Gastrocnemius medialis (tissue), 4 donors: ENCODE results near the gene SLC10A4. TPM values are rescaled to one million over a fixed set of nuclear protein-coding genes. Genes with fewer than 3 reads are reported as not detected.

Experiments
- ATAC-seq, 2 donors: fragments of 150-250 bp; one replicate each; pipeline ENCODE4 v1.9.1; 2016
- DNase-seq, 2 donors: peaks; one replicate each; pipeline ENCODE4 v3.0.0-alpha.2; 2019
- H3K27ac ChIP-seq, 4 donors: fragments of 200-600 bp; sonication (generic); 1 replicate in 1 of 4; 2 replicates in 3 of 4; pipeline ENCODE4 v1.5.1; 2016 to 2018; ENCODE audit warnings: mild to moderate bottlenecking in 2 of 4, moderate library complexity in 1 of 4
- H3K27me3 ChIP-seq, 3 donors: fragments of 200-600 bp; sonication (generic) in 2 of 3; 1 replicate in 1 of 3; 2 replicates in 2 of 3; pipeline versions ENCODE4 v1.5.1 to v1.6.0; 2016 to 2019; ENCODE audit warnings: mild to moderate bottlenecking in 1 of 3, moderate library complexity in 1 of 3
- H3K36me3 ChIP-seq, 2 donors: fragments of 200-600 bp; sonication (generic) in 1 of 2; one replicate each; pipeline ENCODE4 v1.5.1; 2017 to 2018
- H3K4me1 ChIP-seq, 2 donors: fragments of 200-600 bp; sonication (generic) in 1 of 2; one replicate each; pipeline ENCODE4 v1.5.1; 2016 to 2017; ENCODE audit warnings: mild to moderate bottlenecking in 2 of 2
- H3K4me3 ChIP-seq, 4 donors: fragments of 200-600 bp; sonication (generic) in 3 of 4; 1 replicate in 1 of 4; 2 replicates in 3 of 4; pipeline ENCODE4 v1.5.1; 2016 to 2019; ENCODE audit warnings: mild to moderate bottlenecking in 2 of 4
- H3K9me3 ChIP-seq, 3 donors: fragments of 200-600 bp; sonication (generic) in 2 of 3; 1 replicate in 1 of 3; 2 replicates in 2 of 3; pipeline ENCODE4 v1.5.1; 2016 to 2019
- POLR2A ChIP-seq, 2 donors: fragments of 450-650 bp; IDR thresholded peaks; one replicate each; pipeline ENCODE4 v1.6.1; 2017; ENCODE audit warnings: antibody characterized with exemption in 2 of 2, mild to moderate bottlenecking in 2 of 2, moderate library complexity in 2 of 2
- in situ Hi-C, 4 donors: fragments of 200-750 bp; cut with MboI; loops; one replicate each; pipeline versions ENCODE4 v1.15.0 to v1.8.0; 2017; ENCODE audit warnings: low sequenced_read_pairs in 4 of 4
- intact Hi-C: fragments of 100-400 bp; cut with DNase I; formaldehyde crosslinking; loops from one replicate; pipeline ENCODE4 v1.15.1; 2023; ENCODE audit warnings: low total_unique reads
- total RNA-seq, 4 donors: library from RNA; depleted of rRNA; stranded (reverse); fragments of >200 nt; gene quantifications; one replicate each; pipeline versions ENCODE4 v1.1.0 to v1.2.3, GENCODE V29; 2016
- TF ChIP-seq, protein P1 (sequence below), 5 experiments: fragments of 450-650 bp in 3 of 5; fragments of 200-600 bp in 2 of 5; sonication (generic) in 2 of 5; IDR thresholded peaks in 4 of 5; conservative IDR thresholded peaks in 1 of 5; 1 replicate in 4 of 5; 2 replicates in 1 of 5; pipeline ENCODE4 v1.5.1; 2016 to 2019; ENCODE audit warnings: antibody characterized with exemption in 5 of 5, mild to moderate bottlenecking in 3 of 5, moderate library complexity in 3 of 5

The SLC10A4 gene
- total RNA-seq, 4 donors from 2014 or later: 0.33 TPM; not detected in 3

DNA sequence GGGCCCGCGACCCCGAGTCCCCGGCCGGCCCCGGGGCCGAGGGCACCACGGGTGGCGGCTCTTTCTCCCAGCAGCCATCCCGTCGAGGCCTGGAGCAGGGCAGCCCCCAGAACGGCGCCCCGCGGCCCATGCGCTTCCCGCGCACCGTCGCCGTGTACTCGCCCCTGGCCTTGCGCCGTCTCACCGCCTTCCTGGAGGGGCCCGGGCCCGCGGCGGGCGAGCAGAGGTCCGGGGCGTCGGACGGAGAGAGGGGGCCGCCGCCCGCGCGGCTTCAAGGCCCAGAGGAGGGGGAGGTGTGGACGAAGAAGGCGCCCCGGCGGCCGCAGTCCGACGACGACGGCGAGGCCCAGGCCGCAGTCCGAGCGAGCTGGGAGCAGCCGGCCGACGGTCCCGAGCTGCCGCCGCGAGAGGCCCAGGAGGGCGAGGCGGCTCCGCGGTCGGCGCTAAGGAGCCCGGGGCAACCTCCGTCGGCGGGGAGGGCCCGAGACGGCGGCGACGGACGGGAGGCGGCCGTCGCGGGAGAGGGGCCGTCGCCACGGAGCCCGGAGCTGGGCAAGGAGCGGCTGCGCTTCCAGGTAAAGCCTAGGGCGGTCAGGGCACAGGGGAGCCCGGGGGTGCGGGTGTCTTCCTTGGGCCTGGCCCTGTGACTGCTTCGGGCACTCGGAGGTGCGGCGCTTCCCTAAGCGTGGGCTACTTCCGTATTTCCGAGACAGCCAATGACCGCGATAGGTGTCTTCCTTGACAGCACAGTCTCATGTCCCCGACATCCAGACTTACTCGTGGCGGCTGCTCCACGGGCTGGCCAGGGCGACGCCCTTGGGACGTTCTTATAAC, 7.8 kb downstream of the SLC10A4 start:
- no peak for ATAC-seq
- H3K27me3 ChIP-seq: peaks cover 40 to 56% (median 45%) of the 10 kb centered on the region in 3 donors
- in situ Hi-C loops: no loop called here

GRCh38 chr4:48491514-48492176, 8.5 kb downstream of the SLC10A4 start:
- intact Hi-C loops (no loop called here), in situ Hi-C loops (no loop called here)
- Histone ChIP-seq H3K4me1 (no peaks in the 10 kb centered on the region), H3K27me3 (peaks cover 36 to 50% (median 45%) of the 10 kb centered on the region in 3 donors), H3K27ac (no peak overlapping the region), H3K36me3 (no peaks in the 10 kb centered on the region), H3K9me3 (no peaks in the 10 kb centered on the region), H3K4me3 (no peak overlapping the region)
- TF ChIP-seq, protein P1, sequence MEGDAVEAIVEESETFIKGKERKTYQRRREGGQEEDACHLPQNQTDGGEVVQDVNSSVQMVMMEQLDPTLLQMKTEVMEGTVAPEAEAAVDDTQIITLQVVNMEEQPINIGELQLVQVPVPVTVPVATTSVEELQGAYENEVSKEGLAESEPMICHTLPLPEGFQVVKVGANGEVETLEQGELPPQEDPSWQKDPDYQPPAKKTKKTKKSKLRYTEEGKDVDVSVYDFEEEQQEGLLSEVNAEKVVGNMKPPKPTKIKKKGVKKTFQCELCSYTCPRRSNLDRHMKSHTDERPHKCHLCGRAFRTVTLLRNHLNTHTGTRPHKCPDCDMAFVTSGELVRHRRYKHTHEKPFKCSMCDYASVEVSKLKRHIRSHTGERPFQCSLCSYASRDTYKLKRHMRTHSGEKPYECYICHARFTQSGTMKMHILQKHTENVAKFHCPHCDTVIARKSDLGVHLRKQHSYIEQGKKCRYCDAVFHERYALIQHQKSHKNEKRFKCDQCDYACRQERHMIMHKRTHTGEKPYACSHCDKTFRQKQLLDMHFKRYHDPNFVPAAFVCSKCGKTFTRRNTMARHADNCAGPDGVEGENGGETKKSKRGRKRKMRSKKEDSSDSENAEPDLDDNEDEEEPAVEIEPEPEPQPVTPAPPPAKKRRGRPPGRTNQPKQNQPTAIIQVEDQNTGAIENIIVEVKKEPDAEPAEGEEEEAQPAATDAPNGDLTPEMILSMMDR (IDR thresholded peaks at IDR 0.05 in 4 of 5, conservative IDR thresholded peaks at IDR 0.05 in 1 of 5): no peak
- no peak for TF ChIP-seq POLR2A (IDR thresholded peaks at IDR 0.05)
- no peak for DNase-seq
- ATAC-seq: no peak

More for the DNA sequence above, 7.8 kb downstream of the SLC10A4 start:
- no peak for DNase-seq
- H3K9me3 ChIP-seq: no peaks in the 10 kb centered on the region
- no peaks in the 10 kb centered on the region for H3K4me1 ChIP-seq
- TF ChIP-seq, protein P1 (IDR thresholded peaks at IDR 0.05 in 4 of 5, conservative IDR thresholded peaks at IDR 0.05 in 1 of 5): no peak
- no peak for TF ChIP-seq POLR2A (IDR thresholded peaks at IDR 0.05)
- H3K27ac ChIP-seq: no peak overlapping the region
- no peaks in the 10 kb centered on the region for H3K36me3 ChIP-seq
- intact Hi-C loops: no loop called here
- peak overlapping the region in 1 of 4 donors; percentile 41 for H3K4me3 ChIP-seq

- peaks cover 35 to 37% (median 36%) of the 10 kb centered on the region in 3 donors for H3K27me3 ChIP-seq
- in situ Hi-C loops: no loop called here
- peaks cover 0 to 8% of the 10 kb centered on the region in 2 donors for H3K36me3 ChIP-seq
- no peak for DNase-seq
- intact Hi-C loops: no loop called here
- ATAC-seq: no peak
- H3K4me3 ChIP-seq: no peak overlapping the region
- no peak overlapping the region for H3K27ac ChIP-seq
- no peaks in the 10 kb centered on the region for H3K9me3 ChIP-seq
- TF ChIP-seq, protein P1 (IDR thresholded peaks at IDR 0.05 in 4 of 5, conservative IDR thresholded peaks at IDR 0.05 in 1 of 5): no peak
- TF ChIP-seq POLR2A (IDR thresholded peaks at IDR 0.05): no peak
- H3K4me1 ChIP-seq: no peaks in the 10 kb centered on the region
Measured at GRCh38 chr4:48493452-48494100, 10.4 kb downstream of the SLC10A4 start.

DNA sequence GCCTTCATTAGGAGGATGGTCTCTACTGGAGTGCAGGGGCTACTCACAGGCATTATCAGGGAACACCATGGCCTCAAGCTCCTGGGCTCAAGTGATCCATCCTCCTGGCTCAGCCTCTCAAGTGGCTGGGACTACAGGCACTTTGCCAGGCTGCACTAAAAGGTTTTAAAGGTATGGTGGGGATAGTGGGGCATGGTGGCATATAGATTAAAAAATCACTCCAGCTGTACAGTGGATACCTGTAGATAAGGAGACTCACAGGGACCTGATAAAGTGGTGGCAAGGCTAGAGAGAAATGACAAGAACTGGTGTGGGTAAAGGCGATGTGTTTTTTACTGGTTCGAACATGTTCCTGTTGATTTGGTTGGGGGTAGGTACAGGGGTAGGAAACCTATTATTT, 12.8 kb downstream of the SLC10A4 start:
- Histone ChIP-seq H3K36me3 (peaks cover 3 to 26% of the 10 kb centered on the region in 2 donors), H3K27ac (no peak overlapping the region), H3K9me3 (no peaks in the 10 kb centered on the region), H3K27me3 (peaks cover 13 to 18% (median 14%) of the 10 kb centered on the region in 3 donors), H3K4me3 (no peak overlapping the region), H3K4me1 (no peaks in the 10 kb centered on the region)
- TF ChIP-seq, protein P1 (IDR thresholded peaks at IDR 0.05 in 4 of 5, conservative IDR thresholded peaks at IDR 0.05 in 1 of 5): no peak
- TF ChIP-seq POLR2A (IDR thresholded peaks at IDR 0.05): no peak
- intact Hi-C loops: no loop called here
- in situ Hi-C loops: no loop called here
- no peak for ATAC-seq
- DNase-seq: no peak
